Ascending aorta (tissue), 2 donors: ENCODE results near the gene TMEM132D. TPM values are rescaled to one million over a fixed set of nuclear protein-coding genes. Genes with fewer than 3 reads are reported as not detected.

Experiments
- DNase-seq, 2 donors: peaks; one replicate each; pipeline ENCODE4 v3.0.0-alpha.2; 2019; ENCODE audit warnings: low spot score in 2 of 2
- H3K27ac ChIP-seq, 2 donors: fragments of 200-600 bp; sonication (generic); one replicate each; pipeline ENCODE4 v1.5.1; 2016 to 2017; ENCODE audit warnings: mild to moderate bottlenecking in 1 of 2
- H3K27me3 ChIP-seq: fragments of 200-600 bp; sonication (generic); one replicate; pipeline ENCODE4 v1.5.1; 2017
- H3K36me3 ChIP-seq, 2 donors: fragments of 200-600 bp; sonication (generic); one replicate each; pipeline ENCODE4 v1.5.1; 2016
- H3K4me1 ChIP-seq, 2 donors: fragments of 200-600 bp; sonication (generic); one replicate each; pipeline ENCODE4 v1.5.1; 2016 to 2017; ENCODE audit warnings: mild to moderate bottlenecking in 1 of 2
- H3K4me3 ChIP-seq, 2 donors: fragments of 200-600 bp; sonication (generic); one replicate each; pipeline ENCODE4 v1.5.1; 2016 to 2017; ENCODE audit warnings: mild to moderate bottlenecking in 1 of 2
- H3K9me3 ChIP-seq, 2 donors: fragments of 200-600 bp; sonication (generic); one replicate each; pipeline ENCODE4 v1.5.1; 2016
- intact Hi-C: fragments of 100-400 bp; cut with DNase I; formaldehyde crosslinking; loops from one replicate; pipeline ENCODE4 v1.15.1; 2023
- total RNA-seq: library from RNA; depleted of rRNA; stranded (reverse); fragments of >200 nt; gene quantifications from one replicate; pipeline ENCODE4 v1.1.0, GENCODE V29; 2016
- TF ChIP-seq, protein P1 (sequence below), 3 experiments: fragments of 200-600 bp in 2 of 3; fragments of 450-650 bp in 1 of 3; sonication (generic) in 2 of 3; IDR thresholded peaks; one replicate each; pipeline ENCODE4 v1.5.1; 2016 to 2019; ENCODE audit warnings: antibody characterized with exemption in 3 of 3, mild to moderate bottlenecking in 1 of 3, moderate library complexity in 1 of 3

The TMEM132D gene
- total RNA-seq, 1 donor from 2014 or later: not detected

DNA sequence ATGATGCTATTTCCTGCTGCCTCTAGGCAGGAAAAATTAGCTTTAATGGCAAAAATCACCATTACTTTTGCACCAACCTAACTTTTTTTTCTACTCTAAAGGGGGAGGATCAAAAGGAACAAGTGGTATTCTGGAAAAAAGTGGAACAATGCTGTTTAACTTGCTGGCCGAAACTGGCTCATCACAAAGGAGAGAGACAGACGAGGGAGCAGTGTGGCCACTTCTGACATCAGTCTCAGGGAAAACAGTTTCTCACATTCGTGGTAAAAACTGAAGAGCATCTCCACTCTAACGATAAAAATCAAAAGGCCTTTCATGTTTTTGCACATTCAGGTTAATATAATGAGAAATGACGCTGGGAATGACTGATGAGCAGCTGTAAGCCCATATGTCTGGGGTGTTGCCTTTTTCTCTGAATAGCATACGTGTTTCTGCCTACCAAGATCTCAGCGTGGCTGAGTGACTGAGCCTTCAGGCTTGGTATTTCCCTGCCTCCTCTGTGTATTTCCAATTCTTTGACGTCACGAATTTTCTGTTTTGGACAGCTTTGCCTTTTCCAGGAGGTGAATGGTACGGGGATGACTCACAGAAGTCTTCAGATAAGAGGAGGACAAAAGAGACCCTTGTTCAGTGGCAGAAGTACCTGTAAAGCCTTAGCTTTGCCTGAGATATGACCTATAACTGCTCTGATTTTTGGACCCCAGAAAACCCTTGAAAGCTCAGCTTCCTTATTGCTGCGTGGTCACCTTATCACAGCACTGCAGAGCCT is 691.8 kb downstream of the TMEM132D start:
- Histone ChIP-seq H3K4me3 (no peak overlapping the region), H3K4me1 (no peaks in the 10 kb centered on the region), H3K27ac (no peak overlapping the region), H3K36me3 (no peaks in the 10 kb centered on the region), H3K9me3 (no peaks in the 10 kb centered on the region), H3K27me3 (no peaks in the 10 kb centered on the region)
- intact Hi-C loops: no loop called here
- DNase-seq: no peak
- TF ChIP-seq, protein P1, sequence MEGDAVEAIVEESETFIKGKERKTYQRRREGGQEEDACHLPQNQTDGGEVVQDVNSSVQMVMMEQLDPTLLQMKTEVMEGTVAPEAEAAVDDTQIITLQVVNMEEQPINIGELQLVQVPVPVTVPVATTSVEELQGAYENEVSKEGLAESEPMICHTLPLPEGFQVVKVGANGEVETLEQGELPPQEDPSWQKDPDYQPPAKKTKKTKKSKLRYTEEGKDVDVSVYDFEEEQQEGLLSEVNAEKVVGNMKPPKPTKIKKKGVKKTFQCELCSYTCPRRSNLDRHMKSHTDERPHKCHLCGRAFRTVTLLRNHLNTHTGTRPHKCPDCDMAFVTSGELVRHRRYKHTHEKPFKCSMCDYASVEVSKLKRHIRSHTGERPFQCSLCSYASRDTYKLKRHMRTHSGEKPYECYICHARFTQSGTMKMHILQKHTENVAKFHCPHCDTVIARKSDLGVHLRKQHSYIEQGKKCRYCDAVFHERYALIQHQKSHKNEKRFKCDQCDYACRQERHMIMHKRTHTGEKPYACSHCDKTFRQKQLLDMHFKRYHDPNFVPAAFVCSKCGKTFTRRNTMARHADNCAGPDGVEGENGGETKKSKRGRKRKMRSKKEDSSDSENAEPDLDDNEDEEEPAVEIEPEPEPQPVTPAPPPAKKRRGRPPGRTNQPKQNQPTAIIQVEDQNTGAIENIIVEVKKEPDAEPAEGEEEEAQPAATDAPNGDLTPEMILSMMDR (IDR thresholded peaks at IDR 0.05): no peak

DNA sequence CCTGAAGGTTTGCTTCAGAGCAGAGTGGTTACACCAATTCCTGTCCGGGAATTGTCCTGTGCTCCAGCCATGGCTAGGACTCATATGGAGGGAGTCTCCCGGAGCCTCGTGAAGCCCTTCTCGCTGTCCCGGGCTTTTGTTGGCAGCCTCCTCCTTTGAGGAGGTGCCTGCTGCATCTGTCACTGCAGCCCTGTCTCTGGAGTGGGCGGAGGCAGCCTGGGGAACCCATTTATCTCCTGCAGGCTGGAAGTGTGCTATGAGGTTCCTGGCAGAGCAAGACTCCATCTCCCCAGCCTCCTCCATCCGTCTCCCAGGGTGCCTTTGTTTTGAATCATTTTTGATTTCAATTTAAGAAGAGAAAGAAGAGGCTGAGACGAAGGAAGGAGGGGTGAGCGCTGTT is 695.3 kb downstream of the TMEM132D start:
- intact Hi-C loops: no loop called here
- TF ChIP-seq, protein P1 (IDR thresholded peaks at IDR 0.05): no peak
- no peaks in the 10 kb centered on the region for H3K9me3 ChIP-seq
- no peak overlapping the region for H3K4me3 ChIP-seq
- no peaks in the 10 kb centered on the region for H3K4me1 ChIP-seq
- H3K27ac ChIP-seq: no peak overlapping the region
- no peaks in the 10 kb centered on the region for H3K36me3 ChIP-seq
- H3K27me3 ChIP-seq: no peaks in the 10 kb centered on the region
- no peak for DNase-seq

DNA sequence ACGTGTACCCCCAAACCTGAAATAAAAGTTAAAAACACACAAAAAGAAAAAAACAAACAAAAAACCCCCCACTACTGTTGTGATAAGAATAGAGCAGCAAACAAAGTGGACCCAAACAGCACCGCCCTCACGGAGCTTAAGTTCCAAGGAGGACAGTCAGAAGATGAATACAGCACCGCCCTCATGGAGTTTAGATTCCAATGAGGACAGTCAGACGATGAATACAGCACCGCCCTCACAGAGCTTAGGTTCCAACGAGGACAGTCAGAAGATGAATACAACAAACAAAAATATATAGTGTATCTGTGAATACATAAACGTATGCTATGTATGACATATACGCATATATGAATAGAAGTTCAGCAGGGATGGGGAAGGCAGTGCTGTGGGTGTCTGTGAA is 696.7 kb downstream of the TMEM132D start:
- DNase-seq: no peak
- intact Hi-C loops: no loop called here
- no peaks in the 10 kb centered on the region for H3K36me3 ChIP-seq
- H3K9me3 ChIP-seq: no peaks in the 10 kb centered on the region
- H3K4me3 ChIP-seq: no peak overlapping the region
- no peaks in the 10 kb centered on the region for H3K27me3 ChIP-seq
- TF ChIP-seq, protein P1 (IDR thresholded peaks at IDR 0.05): no peak
- no peaks in the 10 kb centered on the region for H3K4me1 ChIP-seq
- no peak overlapping the region for H3K27ac ChIP-seq

DNA sequence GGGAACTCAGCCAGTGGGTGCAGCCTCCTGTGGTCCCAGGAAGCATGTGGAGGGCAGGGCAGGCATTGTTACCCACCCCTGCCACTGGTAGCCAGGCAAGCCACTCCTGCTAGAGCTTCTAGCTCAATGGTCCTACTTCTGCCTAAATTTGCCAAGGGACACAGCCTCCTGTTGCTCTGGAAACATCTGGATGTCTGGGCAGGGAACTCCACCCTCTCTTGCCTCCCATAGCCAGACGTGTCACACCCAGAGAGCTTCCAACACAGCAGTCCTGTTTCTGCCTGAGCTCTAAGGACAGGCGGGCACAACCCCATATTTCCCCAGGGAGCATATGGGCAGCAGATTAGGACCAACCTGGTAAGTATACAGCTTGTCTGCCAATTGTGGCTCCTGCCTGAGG is 700.4 kb downstream of the TMEM132D start:
- H3K9me3 ChIP-seq: no peaks in the 10 kb centered on the region
- no peak overlapping the region for H3K27ac ChIP-seq
- no peak overlapping the region for H3K4me3 ChIP-seq
- no peaks in the 10 kb centered on the region for H3K4me1 ChIP-seq
- no peak for DNase-seq
- TF ChIP-seq, protein P1 (IDR thresholded peaks at IDR 0.05): no peak
- no peaks in the 10 kb centered on the region for H3K27me3 ChIP-seq
- intact Hi-C loops: no loop called here
- no peaks in the 10 kb centered on the region for H3K36me3 ChIP-seq

GRCh38 chr12:129202109-129202814 is 701.6 kb downstream of the TMEM132D start:
- Histone ChIP-seq H3K4me1 (no peaks in the 10 kb centered on the region), H3K9me3 (no peaks in the 10 kb centered on the region), H3K27ac (no peak overlapping the region), H3K36me3 (no peaks in the 10 kb centered on the region), H3K4me3 (no peak overlapping the region), H3K27me3 (no peaks in the 10 kb centered on the region)
- TF ChIP-seq, protein P1 (IDR thresholded peaks at IDR 0.05): no peak
- intact Hi-C loops: no loop called here
- DNase-seq: no peak
